GM18909 (cell line): ENCODE measurements around the gene DISC1.
"Not testable (repeated sequence)": the region's sequence is repeated elsewhere in the genome, so short reads cannot be mapped to it uniquely, and the experiment has no call there.

Experiments
- ATAC-seq: cut with Tn5 transposase; IDR thresholded peaks from one replicate; pipeline ENCODE4 v1.9.1; 2021; ENCODE audit warnings: mild to moderate bottlenecking; ENCODE audit not compliant: unreplicated experiment, poor library complexity

Gene DISC1

DNA sequence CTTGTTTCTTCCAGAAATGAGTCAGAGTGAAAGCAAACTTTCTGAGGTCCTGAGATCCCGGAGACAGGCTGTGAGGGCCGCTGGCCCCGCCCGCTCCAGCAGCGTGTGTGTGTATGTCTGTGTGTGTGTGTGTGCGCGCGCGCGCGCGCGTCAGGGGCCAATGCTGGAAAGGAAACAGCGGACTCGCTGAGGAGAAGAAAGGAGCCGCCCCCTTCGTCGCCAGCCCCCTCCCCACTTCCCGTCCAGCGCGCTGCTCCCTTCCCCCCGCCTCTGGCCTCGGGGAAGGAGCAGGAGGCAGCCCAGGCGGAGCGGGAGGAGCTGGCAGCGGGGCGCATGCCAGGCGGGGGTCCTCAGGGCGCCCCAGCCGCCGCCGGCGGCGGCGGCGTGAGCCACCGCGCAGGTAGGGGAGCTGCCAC, at the start of gene DISC1:
Gene DISC1 (plus strand): TSS at position 256 of the 416 bp plus-strand sequence. CDS start 78 bp downstream, at position 334.
- peak; percentile 58 for ATAC-seq

DNA sequence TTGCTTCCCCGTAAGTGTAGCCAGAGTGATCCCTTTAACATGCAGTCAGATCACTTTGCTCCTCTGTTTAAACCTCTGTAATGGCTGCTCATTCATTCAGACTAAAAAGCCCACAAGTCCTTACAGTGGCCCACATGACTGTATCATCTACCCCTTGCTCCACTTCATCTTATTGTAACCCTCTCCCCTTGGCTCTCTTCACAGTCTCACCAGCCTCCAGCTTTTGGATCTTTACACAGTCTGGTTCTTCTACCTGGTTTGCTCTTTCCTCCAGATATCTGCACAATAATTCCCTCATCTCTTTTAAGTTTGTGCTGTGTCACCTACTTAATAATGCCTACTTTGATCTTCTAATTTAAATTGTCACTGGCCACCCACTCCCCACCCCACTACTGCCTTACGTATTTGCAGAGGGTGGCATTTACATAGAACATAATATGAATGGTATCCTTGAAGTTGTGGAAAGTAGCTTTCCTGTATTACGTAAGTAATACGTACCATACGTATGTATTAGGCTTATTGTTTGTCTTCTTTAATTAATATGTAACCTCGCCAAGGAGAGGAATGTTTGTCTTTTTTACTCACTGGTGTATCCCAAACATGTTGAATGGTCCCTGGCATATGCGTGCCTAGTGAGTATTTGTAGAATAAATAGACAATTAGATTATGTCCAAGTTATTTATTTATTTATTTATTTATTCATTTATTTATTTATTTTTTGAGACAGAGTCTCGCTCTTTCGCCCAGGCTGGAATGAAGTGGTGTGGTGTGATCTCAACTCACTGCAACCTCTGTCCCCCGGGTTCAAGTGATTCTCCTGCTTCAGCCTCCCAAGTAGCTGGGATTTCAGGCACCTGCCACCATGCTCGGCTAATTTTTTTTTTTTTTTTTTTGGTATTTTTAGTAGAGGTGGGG, 49.5 kb upstream of the DISC1 start:
- ATAC-seq: no peak

DNA sequence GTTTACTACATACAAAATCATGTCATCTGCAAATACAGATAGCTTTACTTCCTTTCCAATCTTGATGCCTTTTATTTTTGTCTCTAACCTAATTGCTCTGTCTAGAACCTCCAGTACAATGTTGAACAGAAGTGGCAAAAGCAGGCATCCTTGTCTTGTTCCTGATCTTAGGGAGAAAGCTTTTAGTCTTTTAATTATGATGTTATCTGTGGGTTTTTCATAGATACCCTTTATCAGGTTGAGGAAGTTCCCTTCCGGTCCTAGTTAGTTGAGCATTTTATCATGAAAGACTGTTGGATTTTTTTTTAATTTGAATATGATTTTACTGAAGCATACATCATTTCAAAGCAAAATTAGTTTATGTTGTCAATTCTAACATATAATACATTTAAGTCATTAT, 45.7 kb upstream of the DISC1 start:
- ATAC-seq: no peak

DNA sequence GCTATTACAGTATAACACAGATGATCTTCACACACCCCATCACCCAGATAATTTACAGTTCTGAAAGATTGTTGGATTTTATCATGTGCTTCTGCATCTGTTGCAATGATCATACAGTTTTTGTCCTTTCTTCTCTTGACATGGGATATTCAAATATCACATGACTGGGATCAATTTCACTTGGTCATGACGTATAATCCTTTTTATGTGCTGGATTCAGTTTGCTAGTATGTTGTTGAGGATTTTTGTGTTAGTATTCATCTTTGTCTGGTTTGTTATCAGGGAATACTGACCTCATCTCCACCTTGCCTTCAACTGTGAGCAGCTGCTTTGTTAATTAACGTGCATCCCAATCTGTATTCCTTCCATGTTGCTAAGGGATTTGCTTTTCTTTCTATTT, 44.7 kb upstream of the DISC1 start:
- ATAC-seq: no peak

DNA sequence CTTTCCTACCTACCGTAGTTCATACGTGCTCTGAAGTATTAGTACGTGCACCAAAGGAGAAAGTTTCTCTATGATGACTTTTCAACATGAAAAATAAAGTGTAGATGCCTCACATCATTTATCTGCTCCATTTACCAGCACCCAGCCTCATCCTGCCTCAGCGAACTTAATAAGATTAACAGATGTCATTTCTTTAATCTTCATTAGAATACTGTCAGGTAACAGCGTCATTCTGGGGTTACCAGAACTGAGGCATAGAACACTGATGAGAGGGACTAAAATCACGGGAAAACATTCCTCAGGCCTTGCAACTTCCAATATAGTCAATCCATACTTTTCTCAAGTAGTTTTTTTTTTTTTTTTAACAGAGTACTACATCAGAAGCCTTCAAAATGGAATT, 43.2 kb upstream of the DISC1 start:
- no peak for ATAC-seq

DNA sequence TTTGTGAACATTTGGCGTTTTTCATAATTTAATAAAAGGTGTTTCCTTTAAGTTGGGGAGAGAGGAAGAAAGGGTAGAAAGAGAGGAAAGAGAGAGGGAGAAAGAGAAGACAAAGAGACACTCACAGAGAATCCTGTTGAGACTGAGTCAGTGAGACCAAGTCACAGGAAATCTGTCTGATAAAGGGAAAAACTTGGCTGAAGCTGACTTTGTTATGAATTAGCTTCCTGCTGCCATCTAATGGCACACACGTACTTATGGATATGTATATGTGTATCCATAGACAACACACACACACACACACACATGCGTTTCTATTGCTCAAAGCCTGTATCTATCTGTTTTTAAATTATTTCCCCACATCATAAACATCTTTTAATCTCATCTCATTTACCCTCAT, 42.5 kb upstream of the DISC1 start:
- no peak for ATAC-seq

DNA sequence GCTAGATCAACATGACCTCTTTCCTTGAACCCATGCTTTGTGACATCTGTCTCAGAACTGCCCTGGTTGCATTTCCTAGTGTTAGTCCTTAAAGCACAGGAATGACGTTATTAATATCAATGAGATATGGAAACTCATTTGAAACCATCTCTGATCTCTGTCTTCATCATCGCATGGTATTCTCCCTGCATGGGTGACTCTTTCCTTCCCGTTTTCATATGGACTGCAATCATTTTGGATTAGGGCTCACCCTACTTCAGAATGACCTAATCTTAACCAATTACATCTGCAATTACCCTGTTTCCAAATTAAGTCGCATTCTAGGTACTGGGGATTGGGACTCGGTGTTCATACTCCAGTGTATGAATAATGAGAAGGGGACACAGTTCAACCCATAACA, 41.7 kb upstream of the DISC1 start:
- no peak for ATAC-seq

DNA sequence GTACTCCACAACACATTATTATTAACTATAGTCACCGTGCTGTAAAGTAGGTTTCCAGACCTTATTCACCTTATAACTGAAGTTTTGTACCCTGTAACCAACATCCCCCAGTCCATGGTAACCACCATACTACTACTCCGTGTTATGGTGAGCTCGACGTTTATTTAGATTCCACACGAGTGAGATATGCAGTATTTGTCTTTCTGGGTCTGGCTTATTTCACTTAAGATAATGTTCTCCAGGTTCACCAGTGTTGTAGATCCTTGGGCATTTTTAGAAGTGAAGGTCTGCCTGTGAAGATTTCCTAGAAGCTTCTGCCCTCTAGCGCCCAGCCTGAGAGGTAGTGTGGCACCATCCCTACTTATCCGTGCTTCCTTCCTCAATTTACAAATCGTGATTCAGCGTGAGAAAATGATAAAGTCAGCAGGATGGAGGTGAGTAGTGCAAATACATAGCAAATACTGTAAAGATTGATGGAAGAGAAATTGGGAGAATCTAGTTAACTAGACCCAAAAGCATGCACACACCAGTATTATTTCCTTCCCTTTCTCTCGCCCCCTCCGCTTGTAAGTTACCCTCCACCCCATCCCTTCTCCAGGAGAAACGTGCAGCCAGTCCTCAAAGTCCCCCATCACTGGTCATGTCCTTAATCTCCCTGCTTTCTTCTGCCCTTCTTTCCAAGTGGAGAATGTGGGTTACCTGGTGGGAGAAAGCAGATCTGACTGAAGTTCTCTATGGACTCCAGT, 36.0 kb upstream of the DISC1 start:
- ATAC-seq: no peak

DNA sequence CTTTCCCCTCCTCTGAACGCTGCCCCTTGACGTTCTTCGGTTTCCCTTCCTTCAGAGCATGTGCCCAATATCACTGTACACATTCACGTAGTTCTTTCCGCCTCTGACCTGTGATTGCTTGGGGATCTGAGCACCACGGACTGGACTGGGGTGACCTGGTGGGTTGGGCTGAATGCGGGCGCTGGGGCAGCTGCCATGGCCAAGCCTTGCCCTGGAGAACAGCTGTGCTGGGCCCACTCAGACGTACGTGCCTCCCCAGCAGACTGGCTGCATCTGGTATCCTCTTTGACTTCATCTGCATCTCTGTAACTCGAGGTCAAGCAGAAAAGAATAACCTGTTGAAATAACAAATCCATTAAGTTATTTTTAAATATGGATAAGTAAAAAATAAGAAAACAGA, 35.1 kb upstream of the DISC1 start:
- ATAC-seq: no peak

DNA sequence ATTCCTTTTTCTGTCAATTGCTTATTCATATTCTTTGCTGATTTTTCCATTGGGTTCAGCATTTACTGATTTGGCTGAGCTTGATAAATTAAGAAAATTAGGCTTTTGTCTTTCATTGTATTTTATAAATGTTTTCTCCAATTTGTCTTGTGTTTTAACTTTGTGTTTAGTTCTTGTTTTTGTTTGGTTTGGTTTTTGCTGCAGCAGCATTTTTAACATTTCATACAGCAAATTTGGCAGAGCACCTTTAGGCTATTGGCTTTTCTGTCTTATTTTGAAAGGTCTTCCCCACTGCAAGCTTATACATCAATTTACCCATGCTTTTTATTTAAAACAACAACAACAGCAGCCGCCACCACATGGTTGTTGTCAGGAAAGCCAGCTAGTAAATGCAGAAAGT, 33.8 kb upstream of the DISC1 start:
- ATAC-seq: no peak

DNA sequence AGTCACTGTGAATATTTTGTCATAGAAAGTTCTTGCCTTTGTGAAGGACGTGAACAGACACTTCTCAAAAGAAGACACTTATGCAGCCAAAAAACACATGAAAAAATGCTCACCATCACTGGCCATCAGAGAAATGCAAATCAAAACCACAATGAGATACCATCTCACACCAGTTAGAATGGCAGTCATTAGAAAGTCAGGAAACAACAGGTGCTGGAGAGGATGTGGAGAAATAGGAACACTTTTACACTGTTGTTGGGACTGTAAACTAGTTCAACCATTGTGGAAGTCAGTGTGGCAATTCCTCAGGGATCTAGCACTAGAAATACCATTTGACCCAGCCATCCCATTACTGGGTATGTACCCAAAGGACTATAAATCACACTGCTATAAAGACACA, 33.3 kb upstream of the DISC1 start:
- ATAC-seq: not testable (repeated sequence)

DNA sequence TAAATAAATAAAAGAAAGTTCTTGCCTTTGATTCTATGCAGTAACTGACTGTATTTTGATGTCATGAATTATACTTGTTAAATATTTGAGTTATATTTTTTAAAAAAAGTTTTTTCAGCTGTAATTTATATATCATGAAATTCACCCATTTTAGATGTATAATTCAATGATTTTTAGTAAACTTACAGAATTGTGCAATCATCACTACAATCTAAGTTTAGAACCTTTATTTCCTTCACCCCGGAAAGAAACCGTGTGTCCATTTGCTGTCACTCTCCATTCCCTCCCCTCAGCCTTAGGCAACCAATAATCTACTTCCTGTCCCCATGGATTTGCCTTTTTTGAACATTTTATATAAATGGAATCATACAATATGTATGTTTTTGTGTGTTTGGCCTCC, 32.5 kb upstream of the DISC1 start:
- ATAC-seq: no peak

DNA sequence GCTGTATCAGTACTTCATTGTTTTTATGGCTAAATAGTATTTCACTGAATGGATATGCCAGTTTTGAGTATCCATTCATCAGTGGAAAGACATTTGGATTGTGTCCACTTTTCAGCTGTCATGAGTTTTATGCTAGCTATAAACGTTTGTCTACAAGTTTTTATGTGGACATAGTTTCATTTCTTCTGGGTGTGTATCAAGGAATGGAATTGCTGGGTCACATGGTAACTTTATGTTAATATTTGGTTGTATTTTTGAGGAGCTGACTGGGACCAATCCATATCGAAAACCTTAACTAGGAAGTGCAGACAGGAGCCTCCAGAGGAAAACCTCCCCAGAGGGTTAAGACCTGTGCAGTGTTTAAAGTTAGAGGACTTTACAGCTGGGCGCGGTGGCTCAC, 31.8 kb upstream of the DISC1 start:
- ATAC-seq: no peak

DNA sequence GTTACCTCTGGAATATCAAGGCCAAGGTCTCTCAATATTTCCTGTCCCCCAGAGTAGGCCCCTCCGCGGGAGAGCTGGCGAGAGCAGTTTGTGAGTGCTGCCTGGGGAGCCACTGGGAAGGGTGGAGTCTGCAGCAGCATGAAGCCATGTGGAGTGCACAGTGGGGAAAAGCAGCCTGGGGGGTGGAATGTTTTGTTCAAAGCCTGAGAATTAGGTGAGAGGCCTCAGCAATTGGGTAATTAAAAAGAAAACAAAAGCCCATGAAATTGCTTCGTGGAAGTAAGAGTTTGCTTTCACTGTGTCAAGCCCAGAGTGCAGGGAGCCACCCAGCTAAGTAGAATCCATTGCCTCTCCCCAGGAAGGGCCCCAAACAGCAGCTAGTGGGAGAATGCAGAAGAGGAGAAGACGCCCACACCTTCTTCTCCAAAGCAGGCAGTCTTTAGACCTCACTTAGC, 30.2 kb upstream of the DISC1 start:
- no peak for ATAC-seq

DNA sequence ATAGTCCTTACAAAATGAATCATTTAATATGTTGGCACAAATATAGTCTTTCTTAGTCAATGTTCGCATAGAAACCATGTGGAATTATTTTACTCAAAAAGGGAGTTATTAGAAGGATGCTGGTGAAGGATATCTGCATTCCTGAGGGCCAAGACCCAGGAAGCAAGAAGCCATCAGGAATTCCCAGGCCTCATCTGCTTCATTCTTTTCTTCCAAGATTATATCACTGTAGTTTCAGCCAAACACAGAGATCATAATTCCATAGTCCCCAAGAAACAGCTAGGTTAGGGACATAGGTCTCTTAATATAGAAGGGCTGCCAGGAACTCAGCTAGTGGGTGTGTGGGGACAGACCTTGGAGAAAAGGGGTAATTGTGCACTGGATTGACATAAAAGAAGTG, 28.6 kb upstream of the DISC1 start:
- no peak for ATAC-seq

DNA sequence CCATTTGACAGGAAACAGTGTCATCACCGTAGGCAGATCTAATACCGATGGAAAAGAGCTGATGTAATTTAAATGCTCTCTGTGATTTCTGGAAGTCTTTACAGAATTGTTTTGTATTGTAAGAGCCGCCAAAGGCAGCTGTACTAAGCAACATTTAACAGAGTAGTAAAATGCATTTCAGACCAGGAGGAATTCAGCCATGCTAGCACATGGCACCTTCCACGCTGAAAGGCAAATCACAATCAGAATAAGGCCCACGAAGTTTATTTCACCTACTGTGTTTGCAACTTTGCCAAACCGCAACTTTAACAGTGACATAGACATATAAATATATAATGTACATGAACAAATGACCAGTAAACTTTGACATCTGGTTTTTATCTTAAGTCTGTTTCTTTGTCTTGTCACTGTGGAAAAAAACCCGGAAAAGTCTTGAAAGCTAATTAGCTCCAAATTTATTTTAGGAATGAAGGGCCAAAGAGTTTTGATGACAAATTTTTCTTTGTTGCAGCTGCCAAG, 26.1 kb upstream of the DISC1 start:
- no peak for ATAC-seq

DNA sequence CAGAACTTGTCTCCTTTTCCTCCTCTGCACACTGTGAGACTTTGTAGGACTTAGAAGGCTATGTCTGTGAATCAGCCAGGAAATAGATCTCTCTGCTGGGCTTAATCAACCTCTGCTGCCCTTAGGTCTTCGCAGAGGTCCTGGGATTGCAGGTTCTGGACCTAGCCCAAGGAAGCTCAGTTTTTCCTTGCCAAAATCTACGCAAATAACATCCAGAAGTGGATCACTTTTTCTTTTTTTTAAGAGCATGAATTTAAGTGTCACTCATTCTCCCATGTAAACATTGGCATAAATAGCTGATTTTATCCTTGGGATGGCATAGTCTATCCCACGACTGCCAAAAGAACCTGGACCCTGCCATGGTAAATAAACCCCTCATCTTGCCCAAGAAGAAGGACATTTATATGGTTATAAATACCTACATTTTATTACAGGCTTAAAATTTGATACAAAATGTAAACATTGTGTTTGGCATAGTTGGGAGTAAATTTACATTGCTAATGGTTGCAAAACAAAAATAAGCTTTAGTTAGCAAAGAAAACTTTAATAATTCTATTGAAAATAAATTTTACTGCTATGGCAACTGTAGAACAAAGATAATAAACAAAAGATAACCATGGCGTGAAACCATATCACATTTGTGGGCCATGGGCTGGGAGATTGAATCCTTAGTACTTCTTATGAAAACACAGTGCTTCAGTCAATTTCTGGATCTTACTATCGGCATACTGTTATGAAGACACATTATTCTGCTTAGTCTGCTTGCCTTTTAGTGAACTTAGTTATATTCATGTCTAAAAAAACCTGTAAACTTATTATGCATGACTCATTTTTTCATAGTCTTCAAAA, 24.5 kb upstream of the DISC1 start:
- ATAC-seq: no peak

DNA sequence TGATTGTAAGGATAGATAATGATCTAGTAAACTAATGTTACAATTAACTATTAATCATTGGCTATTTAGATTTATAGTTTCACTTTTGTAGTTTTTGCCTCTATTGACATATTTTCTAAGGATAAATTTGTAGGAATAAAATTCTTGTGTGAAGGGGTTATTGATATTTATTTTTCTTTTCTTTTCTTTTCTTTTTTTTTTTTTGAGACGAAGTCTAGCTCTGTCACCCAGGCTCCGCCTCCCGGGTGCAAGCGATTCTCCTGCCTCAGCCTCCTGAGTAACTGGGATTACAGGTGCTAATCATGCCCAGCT, 24.0 kb upstream of the DISC1 start:
- ATAC-seq: no peak

DNA sequence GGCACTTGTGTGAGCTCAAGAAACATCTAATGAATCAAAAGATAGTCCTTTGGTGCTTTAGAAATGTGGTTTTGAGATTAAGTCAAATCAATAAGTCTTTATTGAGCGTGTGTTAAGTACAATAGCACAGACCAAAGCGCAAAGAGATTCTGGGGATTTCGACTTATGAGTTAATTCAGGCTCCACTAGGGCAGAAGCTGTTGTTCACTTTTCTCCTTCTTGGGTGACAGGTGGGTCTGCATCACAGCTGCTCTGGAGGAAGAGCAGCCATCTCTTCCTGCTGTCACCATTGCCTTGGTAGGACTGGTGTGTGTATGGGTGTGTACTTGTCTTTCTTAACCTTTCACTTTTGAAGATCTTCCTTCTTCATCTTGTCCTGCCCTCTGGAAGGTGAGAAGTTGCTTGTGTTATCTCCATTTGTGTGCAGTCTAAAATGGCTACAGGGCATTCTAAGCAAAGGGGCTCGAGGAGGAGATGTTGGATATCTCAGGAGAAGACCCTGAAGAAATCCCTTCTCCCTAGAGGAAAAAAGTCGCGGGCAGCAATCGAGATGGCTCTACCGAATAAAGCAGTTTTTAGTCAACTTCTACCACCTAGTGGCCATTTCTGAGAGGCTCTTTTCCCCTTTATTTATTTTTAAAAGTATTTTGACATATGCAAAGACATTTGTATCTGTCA, 22.9 kb upstream of the DISC1 start:
- peak; percentile 61 for ATAC-seq

DNA sequence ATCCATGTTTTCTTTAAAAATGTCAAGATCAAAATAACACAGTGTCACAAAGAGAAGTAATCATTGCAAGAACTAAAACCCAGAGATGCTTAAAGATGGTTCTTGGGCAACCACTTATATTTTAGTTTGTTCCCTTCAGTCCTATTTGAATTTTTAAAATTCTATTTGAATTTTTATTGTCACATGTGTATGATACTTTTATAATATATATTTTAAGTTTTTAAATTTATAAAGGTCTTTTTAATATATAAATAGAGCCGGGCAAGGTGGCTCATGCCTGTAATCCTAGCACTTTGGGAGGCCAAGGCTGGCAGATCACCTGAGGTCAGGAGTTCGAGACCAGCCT, 22.3 kb upstream of the DISC1 start:
- ATAC-seq: no peak
